Osteocyte (in vitro differentiated cells): ENCODE data around the gene RSPH1. TPM values are rescaled to one million over a fixed set of nuclear protein-coding genes. Genes with fewer than 3 reads are reported as not detected.

ENCODE experiments used
- DNase-seq: peaks from one replicate; pipeline ENCODE4 v3.0.0; 2021; ENCODE audit warnings: mixed read lengths; ENCODE audit not compliant: unreplicated experiment; ENCODE audit errors: extremely low spot score
- H3K27ac Mint-ChIP-seq: one replicate; pipeline ENCODE4 v1.8.0; 2021; ENCODE audit warnings: mild to moderate bottlenecking, mixed read lengths; ENCODE audit not compliant: unreplicated experiment
- H3K27me3 Mint-ChIP-seq: one replicate; pipeline ENCODE4 v1.8.0; 2021; ENCODE audit warnings: mixed read lengths; ENCODE audit not compliant: unreplicated experiment
- H3K36me3 Mint-ChIP-seq: one replicate; pipeline ENCODE4 v1.8.0; 2021; ENCODE audit warnings: mixed read lengths; ENCODE audit not compliant: unreplicated experiment
- H3K4me1 Mint-ChIP-seq: one replicate; pipeline ENCODE4 v1.8.0; 2021; ENCODE audit warnings: mixed read lengths; ENCODE audit not compliant: unreplicated experiment
- H3K4me3 Mint-ChIP-seq: one replicate; pipeline ENCODE4 v1.8.0; 2021; ENCODE audit warnings: mild to moderate bottlenecking, moderate library complexity, mixed read lengths; ENCODE audit not compliant: unreplicated experiment
- H3K9me3 Mint-ChIP-seq: one replicate; pipeline ENCODE4 v1.8.0; 2021; ENCODE audit warnings: mixed read lengths; ENCODE audit not compliant: unreplicated experiment
- total RNA-seq: library from RNA; stranded (reverse); gene quantifications from 2 replicates; pipeline ENCODE4 v1.2.1, GENCODE V29; 2021
- TF ChIP-seq, protein P1 (sequence below): fragments of 200-600 bp; sonication (generic); IDR thresholded peaks from 2 replicates; pipeline ENCODE4 v1.5.0; 2021; ENCODE audit warnings: antibody characterized with exemption, mild to moderate bottlenecking, moderate library complexity

The RSPH1 gene
- total RNA-seq, 1 donor from 2014 or later, result 0.19 TPM

DNA sequence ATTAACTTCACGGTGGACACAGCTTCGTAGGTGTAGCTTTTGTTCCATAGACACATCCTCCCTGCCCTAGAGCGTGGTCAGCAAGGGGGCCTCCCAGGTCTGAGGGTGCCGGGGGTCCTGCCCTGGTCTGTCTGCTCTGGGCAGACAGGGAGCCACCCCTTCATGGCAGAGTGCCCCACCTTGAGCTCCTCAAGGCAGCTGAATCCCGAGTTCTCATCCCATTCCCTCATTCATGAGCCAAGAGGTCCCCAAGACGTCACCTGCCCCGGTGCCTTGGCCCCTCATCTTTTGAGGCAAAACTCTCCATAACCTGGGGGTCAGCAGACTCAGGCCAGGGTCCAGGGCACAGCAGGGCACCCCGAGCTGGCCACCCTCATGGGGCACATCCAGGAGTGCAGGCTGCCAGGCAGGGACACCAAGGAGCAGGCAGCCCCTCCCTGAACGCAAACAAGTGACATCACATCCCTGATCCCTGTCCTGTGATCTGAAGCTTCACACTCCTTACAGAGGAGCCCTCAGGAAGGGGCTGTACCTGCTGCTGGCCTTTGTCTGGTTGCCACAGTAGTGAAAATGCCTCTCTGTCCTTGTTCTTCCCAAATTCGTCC, 69.0 kb downstream of the RSPH1 start:
- no peak for DNase-seq
- peaks cover 46% of the 10 kb centered on the region for H3K27me3 Mint-ChIP-seq
- no peak overlapping the region for H3K4me3 Mint-ChIP-seq
- no peaks in the 10 kb centered on the region for H3K36me3 Mint-ChIP-seq
- H3K27ac Mint-ChIP-seq, result no peak overlapping the region
- H3K4me1 Mint-ChIP-seq, result no peaks in the 10 kb centered on the region
- no peaks in the 10 kb centered on the region for H3K9me3 Mint-ChIP-seq
- TF ChIP-seq, protein P1, sequence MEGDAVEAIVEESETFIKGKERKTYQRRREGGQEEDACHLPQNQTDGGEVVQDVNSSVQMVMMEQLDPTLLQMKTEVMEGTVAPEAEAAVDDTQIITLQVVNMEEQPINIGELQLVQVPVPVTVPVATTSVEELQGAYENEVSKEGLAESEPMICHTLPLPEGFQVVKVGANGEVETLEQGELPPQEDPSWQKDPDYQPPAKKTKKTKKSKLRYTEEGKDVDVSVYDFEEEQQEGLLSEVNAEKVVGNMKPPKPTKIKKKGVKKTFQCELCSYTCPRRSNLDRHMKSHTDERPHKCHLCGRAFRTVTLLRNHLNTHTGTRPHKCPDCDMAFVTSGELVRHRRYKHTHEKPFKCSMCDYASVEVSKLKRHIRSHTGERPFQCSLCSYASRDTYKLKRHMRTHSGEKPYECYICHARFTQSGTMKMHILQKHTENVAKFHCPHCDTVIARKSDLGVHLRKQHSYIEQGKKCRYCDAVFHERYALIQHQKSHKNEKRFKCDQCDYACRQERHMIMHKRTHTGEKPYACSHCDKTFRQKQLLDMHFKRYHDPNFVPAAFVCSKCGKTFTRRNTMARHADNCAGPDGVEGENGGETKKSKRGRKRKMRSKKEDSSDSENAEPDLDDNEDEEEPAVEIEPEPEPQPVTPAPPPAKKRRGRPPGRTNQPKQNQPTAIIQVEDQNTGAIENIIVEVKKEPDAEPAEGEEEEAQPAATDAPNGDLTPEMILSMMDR, result no peak

DNA sequence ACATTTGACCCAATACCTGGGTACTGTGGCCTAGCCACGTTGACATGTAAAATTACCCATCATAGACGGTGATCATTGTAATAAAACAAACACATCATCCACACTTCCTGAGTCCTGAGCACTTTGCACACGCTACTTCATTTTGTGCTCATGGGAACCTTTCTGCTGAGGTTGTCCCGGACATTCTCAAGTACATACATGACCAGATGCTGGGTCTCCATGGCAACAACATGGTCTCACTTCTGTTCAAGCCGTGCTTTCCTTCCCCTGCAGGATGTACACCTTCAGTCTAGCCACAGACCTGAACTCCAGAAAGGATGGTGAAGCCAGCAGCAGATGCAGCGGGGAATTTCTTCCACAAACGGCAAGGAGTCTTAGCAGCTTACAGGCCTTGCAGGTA, 69.6 kb downstream of the RSPH1 start:
- DNase-seq, result no peak
- peaks cover 51% of the 10 kb centered on the region for H3K27me3 Mint-ChIP-seq
- no peaks in the 10 kb centered on the region for H3K9me3 Mint-ChIP-seq
- no peaks in the 10 kb centered on the region for H3K36me3 Mint-ChIP-seq
- H3K4me1 Mint-ChIP-seq, result no peaks in the 10 kb centered on the region
- H3K4me3 Mint-ChIP-seq, result no peak overlapping the region
- TF ChIP-seq, protein P1, result no peak
- no peak overlapping the region for H3K27ac Mint-ChIP-seq

DNA sequence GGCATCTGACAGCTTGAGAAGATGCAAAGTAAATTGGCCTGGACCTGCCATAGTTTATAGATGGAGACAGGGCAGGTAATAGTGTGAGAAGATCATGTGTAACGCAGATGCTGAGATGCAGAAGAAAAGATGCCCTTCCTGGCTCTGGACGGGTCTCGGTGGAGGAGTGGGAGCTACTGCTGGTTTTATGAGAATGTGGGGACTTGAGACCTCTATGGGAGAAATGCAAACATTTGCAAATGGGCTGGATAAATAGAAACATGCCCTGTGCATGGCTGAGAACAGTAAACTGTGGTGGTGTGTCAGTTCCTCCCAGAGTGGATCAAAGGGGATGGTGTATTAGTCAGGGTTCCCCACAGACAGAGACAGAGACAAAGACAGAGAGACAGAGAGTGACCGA, 70.4 kb downstream of the RSPH1 start:
- no peak overlapping the region for H3K4me3 Mint-ChIP-seq
- no peaks in the 10 kb centered on the region for H3K4me1 Mint-ChIP-seq
- H3K27ac Mint-ChIP-seq, result no peak overlapping the region
- no peaks in the 10 kb centered on the region for H3K36me3 Mint-ChIP-seq
- peaks cover 60% of the 10 kb centered on the region for H3K27me3 Mint-ChIP-seq
- H3K9me3 Mint-ChIP-seq, result no peaks in the 10 kb centered on the region
- TF ChIP-seq, protein P1, result no peak
- DNase-seq, result no peak

DNA sequence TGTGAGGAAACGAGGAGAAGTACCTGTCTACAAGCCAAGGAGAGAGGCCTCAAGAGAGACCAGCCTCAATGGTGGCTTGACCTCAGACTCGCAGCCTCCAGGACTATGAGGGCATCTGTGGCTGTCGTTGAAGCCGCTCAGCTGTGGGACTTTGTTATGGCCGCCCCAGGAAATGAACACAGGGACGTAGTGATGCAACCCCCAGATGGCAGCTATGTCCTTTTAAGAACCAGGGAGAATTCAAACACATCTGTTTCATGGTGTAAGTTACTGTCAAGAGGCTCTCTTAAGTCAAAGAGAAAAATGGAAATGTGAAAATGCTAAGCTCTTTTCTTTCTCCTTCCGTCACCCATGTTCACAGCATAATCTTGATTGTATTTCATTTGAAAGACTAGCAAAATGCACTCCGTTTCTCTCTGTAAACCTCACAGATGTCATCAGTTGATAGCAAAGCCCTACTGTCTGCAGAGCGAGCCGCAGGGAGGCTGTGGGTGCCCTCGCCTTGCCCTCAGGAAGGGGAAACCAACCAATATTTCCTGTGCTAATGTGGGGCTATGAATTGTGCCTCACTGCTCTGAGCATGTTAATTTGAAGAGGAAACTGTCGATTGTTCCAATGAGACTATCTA, 71.0 kb downstream of the RSPH1 start:
- Mint-ChIP-seq H3K9me3 (no peaks in the 10 kb centered on the region), H3K27me3 (peaks cover 62% of the 10 kb centered on the region), H3K4me1 (no peaks in the 10 kb centered on the region), H3K27ac (no peak overlapping the region), H3K36me3 (no peaks in the 10 kb centered on the region), H3K4me3 (no peak overlapping the region)
- DNase-seq, result no peak
- TF ChIP-seq, protein P1, result no peak

DNA sequence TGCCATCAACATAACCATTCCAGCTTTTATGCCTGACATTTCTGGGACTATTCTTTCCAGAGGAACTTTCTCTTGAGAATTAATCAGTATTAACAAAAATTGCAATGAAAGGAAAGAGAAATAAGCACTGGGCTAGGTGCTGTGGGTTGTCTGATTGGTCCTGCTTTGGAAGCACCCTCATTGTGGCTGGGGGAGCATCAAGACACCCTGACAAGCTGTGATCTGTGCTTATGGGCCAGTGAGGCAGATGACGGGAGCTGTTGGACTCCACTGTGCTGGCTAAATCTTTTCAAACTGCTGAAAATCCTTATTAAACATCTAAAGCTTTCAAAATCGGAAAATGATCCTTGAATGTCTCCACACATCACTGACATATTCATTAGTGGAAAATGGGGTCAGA, 72.3 kb downstream of the RSPH1 start:
- TF ChIP-seq, protein P1, result no peak
- H3K4me1 Mint-ChIP-seq, result no peaks in the 10 kb centered on the region
- DNase-seq, result no peak
- H3K36me3 Mint-ChIP-seq, result no peaks in the 10 kb centered on the region
- H3K9me3 Mint-ChIP-seq, result no peaks in the 10 kb centered on the region
- no peak overlapping the region for H3K4me3 Mint-ChIP-seq
- H3K27me3 Mint-ChIP-seq, result peaks cover 71% of the 10 kb centered on the region
- H3K27ac Mint-ChIP-seq, result no peak overlapping the region
